ENCODE measurements around the gene TLE4.
"Not testable (repeated sequence)": the region's sequence is repeated elsewhere in the genome, so short reads cannot be mapped to it uniquely, and the experiment has no call there.

TLE4 gene

DNA sequence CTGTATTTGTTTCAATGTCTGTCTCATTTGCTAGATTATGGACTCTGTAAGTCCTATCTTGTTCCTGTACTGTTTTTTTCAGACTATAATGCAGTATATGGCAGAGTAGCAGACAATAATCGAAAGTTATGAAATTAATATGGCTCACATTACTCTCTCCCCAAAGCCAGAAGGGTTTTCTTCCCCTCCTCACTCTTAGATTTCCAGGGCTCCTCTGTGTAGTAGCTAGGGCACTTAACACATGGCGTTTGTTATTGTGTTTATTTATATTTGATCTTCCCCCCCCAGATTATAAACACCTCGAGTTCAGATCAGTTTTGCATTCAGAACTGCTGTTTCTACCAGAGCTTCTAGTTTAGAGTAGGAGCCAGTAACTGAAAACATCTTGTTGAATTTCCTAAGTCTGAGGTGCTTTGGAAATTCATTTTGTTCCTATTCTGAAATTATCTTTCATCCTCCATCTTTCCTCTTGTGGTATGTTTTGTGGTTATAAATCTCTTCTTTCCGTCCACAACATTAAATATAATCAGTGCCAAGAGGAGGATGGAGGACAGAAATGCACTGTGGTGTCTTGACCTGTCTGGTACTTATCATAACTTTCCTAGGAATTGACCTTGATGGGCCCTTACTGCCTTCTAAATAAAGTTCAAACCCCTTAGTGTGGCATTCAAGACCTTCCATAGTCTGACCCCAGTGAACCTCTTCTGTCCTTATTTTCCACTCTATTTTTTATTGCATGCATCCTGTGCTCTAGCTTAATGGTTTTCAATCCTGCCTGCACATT is 27.0 kb downstream of the TLE4 start:
- no peak for DNase-seq (ENCODE audit: extremely low read depth in 1 of 2, low read depth in 1 of 2)

DNA sequence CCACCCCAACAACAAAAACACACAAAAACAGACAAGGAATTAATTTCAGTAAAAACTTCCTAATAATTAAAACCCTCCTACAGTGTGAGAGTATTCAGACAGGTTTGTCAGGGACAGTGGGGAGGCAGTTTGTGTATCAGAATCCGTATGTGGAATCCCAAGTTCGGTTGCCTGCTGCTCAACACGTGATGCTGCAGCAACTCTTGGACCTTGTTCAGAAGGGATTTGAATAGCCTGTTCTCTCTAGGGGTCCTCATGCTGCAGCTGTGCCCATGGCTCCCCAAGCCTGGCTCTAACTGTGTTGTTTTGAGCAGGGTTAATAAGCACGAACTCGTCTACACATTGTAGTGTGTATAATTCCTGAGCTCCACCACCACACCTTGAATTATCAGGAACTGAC is 28.7 kb downstream of the TLE4 start:
- no peak for DNase-seq (ENCODE audit: extremely low read depth in 1 of 2, low read depth in 1 of 2)

DNA sequence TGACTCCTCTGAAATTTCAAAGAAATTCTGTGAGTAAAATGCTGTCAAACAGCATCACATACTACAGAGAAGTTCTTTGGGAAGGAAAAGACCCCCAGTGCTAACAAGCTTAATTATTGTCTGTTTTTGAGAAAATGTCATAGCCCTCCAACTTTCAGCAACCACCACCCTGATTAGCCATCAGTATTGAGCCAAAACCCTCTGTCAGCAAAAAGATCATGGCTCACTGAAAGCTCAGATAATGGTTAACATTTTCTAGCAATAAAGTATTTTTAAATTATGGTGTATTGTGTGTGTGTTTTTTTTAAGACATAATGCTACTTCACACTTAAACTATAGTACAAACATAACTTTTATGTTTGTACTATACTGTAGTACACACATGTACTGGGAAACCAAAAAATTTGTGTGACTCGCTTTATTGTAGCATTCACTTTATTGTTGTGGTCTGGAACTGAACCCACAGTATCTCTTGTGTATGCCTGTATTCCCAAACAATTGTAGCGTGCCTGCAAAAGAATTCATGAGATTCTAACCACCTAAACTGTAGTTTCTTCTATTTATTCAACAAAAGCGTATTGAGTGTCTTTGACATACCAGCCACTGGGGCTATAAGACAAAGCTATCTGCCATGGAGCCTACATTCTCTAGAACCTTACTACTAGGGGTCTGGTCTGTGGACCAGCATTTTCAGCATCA is 31.6 kb downstream of the TLE4 start:
- DNase-seq (ENCODE audit: extremely low read depth in 1 of 2, low read depth in 1 of 2): no peak

DNA sequence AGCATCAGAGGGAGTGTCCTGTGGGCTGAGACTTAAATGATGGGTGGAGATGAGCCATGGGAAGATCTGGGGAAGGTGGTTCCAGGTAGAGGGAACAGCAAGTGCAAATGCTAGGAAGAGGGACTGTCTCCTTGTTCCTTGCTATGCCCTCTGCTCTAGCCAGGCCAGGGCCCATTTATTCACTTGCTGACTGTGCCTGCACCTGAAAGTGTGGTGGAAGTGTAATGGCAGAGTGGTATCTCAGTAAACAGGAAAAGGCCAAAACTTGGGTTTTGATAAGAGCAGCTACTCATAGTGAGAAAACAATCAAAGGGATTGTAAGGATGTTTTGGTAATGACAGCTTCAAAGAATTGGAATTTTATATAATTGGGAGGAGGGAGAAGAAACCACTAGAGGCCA is 32.4 kb downstream of the TLE4 start:
- DNase-seq (ENCODE audit: extremely low read depth in 1 of 2, low read depth in 1 of 2): no peak

DNA sequence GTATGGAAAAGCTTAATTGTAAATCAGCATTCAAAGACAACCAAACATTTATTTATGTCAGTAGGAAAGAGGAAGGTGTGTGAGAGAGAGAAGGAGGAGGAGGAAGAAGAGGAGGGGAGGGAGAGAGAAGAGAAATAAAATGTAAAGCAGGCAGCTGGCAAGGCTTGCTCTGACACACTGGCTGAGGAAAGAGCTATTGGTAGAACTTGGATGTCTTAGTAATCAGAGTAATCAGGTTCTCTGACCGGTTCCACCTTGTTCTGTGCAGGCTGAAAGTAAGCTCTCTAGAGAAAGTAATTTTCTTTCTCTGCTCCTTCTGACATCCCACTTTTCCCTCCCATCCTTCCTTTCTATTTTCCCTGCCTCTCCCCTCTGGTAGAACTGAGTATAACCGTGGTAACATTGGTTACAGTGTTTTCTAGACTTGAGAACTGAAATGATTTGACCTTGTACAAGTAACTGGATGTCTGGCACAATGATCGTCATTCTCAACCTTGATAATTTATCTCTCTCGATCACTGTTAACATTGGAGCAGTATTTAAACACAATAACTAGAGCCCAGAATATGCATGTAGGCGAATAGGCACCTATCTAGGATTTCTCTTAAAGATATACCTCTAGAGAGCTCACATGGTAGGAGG is 33.3 kb downstream of the TLE4 start:
- DNase-seq (ENCODE audit: extremely low read depth in 1 of 2, low read depth in 1 of 2): no peak

DNA sequence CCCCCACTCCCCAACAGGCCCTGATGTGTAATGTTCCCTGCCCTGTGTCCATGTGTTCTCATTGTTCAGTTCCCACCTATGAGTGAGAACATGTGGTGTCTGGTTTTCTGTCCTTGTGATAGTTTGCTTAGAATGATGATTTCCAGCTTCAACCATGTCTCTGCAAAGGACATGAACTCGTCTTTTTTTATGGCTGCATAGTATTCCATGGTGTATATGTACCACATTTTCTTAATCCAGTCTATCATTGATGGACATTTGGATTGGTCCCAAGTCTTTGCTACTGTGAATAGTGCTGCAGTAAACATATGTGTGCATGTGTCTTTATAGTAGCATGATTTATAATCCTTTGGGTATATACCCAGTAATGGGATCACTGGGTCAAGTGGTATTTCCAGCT is 34.8 kb downstream of the TLE4 start:
- DNase-seq (ENCODE audit: extremely low read depth in 1 of 2, low read depth in 1 of 2): not testable (repeated sequence)

DNA sequence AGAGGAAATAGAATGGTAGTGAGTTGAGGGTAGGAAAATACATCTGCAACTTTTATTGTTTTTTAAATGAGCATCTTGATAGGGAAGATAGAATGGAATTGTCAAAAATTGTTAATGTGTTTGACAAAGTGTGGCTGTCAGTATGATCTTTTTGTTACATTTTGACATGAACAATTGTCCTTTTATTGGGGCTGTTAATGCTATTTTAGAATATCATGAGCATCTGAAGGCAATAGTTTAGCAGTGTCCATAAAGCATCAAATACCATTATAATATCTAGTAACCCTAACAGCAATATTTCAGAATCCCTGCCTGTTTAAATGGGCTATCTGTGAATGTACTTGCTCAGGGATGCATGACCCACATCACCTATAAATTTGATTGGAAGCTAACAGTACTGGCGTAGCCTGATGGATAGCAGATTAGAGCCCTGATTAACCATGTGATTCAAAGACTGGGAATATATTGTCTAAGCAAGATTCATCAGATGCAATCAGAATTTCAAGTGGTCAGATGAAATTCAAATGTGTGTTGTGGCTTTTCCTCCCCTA is 37.8 kb downstream of the TLE4 start:
- DNase-seq (ENCODE audit: extremely low read depth in 1 of 2, low read depth in 1 of 2): no peak

DNA sequence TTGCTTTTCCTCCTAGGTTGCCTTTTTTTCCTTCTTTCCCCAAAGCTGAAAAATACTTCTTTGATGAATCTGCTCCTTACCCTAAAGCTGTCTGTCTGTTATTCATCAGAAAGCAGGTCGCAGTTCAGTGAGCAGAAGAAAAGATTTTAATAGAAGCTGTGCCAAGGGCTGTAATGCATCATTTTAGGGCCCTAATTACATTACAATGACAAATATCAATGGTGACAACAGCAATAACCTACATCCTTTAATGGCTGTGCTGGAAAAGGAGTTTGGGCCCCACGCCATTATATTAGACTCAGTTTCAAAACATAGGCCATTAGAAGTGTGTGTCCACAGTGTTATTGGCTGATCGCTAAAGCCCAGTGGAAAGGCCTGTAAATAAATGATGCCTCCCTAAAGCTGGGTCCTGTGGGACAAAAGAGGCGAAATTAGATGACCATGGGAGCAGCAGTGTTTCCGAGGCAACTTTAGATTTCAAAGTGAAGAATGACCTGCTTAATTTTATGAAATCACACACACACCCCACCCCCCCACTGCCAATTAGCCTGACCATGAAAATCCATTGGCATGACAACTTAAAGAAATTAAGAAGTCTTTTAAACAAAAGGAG is 38.4 kb downstream of the TLE4 start:
- DNase-seq (ENCODE audit: extremely low read depth in 1 of 2, low read depth in 1 of 2): no peak

DNA sequence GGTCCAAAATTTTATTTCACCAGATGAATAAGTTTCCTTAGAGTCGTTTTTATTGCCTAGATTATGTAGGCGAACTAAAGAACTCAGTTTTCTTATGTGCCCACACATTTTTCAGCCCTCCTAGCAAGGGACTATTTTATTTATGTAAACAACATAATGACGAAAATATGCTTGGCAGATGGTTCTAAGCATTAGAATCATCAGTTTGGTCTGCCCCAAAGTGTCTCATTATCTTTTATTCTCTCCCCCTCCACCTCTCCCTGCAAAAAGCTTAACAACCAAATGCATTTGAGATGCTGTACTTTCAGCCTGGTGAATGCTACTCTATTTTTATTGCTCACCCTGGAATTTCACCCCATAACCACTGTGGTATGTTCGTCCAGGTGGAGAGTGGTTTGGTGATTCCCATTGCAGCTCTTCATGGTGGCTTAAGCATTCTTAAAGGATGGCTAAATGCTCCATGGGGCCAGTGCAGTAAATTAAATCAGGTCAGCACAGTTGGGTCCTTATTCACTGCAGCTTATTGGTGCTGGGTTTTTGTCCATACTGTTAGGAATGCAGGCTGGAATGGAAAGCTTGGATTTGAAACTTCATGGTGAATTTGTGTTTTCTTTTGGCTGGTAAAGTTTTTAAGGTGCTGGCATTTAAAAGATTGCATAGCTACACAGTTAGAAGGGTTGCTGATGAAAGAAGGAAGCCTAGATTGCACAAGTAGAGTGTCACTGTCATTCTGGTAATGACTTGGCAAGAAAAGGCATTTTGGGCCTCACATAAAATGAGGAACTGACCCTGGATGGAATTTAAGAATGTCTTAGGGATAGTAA is 39.2 kb downstream of the TLE4 start:
- no peak for DNase-seq (ENCODE audit: extremely low read depth in 1 of 2, low read depth in 1 of 2)

DNA sequence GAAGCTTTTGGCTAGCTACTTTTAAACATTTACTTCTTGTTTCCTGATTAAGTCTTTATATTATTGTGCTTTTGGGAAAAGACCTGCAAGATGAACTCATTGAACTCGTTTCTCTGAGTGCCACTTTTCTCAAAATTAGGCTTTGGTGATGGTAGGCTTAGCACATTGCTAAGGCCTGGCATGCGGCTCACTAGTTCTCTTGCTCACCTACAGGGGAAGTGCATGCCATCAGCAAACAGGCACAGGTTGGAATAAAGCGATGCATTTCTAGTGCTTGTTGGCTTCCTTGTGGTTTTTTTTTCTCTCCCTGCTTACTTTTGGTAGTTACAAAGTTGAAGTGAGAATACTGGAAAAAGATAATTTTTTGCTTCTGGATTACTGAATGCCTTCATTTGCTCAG is 41.4 kb downstream of the TLE4 start:
- no peak for DNase-seq (ENCODE audit: extremely low read depth in 1 of 2, low read depth in 1 of 2)

DNA sequence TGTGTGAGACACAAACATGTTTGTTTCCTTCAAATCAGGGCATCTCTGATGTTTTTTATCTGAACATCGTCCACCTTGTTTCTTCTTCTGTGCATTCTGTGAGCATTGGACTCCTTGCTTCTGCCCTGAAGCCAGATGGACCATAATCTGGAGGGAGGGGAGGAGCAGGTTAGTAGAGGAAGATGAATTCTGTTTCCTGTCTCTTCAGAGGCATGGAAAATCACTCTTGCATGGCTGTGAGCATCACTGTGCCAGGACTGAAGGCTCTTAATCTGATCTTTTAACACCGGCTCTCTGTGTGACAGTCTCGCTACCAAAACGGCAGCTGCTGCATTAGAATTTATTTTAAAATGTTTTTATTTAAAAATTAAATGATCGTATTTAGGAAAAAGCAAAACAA is 43.3 kb downstream of the TLE4 start:
- no peak for DNase-seq (ENCODE audit: extremely low read depth in 1 of 2, low read depth in 1 of 2)

DNA sequence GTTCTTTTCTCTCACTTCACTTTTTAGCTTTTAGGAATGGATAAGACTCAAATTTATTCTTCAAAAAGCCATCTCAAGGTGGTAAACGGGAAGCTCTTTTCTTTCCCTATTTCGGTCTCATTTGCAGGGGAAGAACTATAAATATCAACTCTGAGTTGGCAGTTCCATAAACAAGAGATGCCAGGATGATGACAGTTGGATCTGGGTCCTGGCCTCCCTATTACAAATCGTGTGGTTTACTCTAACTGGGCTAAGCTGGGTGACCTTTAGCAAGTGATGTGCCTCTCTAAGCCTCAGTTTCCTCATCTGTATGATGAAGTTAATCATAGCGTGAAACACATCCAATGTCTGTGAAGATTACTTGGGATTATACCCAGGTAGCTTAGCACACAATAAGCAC is 44.2 kb downstream of the TLE4 start:
- no peak for DNase-seq (ENCODE audit: extremely low read depth in 1 of 2, low read depth in 1 of 2)

DNA sequence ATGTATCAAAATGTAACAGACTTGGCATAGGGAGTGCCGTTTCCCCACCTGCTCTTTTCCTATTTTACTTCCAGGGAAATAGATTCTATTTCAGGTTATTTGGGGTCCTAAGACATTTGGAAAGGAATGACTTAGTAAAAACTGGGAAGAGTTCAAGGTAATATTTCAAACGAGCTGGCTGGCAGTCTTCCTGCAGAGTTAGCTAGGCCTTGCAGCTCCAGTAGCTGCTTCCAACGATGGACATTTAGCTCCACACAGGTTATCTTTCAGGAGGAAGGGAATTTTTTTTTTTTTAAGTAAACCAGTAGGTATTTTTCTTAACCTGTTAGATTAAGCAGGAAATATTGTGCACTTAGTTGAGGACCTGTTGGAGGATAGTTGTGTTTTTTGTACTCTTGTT is 45.2 kb downstream of the TLE4 start:
- no peak for DNase-seq (ENCODE audit: extremely low read depth in 1 of 2, low read depth in 1 of 2)

DNA sequence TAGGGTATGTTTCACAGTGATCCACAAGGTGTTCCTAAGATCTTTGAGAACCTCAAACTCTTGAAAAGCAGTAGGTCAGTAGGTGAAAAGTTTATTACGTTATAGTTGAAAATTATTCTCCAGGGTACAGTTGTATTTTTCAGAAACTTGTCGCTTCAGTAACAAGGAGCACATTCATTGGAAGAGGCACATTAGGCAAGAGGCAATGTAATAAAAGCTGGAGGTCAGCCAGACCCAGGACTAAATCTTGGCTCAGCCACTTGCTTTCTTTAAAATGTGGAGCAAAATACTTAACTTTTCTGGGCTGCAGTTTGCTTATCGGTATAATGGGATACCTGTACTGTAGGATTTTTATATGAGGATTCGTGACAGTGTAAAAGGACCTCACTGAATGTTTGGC is 45.6 kb downstream of the TLE4 start:
- no peak for DNase-seq (ENCODE audit: extremely low read depth in 1 of 2, low read depth in 1 of 2)

DNA sequence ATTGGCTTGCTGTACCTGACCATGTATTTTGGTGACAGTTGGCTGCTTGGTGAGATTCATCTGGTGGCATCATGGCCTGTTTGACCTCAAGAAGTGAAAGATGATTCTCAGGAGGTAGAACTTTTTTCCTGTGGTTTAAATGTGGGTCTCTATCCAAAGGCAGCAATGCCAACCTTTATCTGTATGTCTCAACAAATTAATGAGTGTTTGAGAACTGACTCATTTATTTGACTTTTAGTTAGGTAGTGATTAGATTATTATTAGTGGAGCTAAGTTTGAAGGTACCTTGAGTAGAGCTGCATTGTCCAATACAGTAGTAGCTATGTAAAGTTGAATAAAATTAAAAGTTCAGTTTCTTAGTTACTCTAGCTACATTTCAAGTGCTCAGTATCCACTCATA is 48.2 kb downstream of the TLE4 start:
- DNase-seq (ENCODE audit: extremely low read depth in 1 of 2, low read depth in 1 of 2): no peak

DNA sequence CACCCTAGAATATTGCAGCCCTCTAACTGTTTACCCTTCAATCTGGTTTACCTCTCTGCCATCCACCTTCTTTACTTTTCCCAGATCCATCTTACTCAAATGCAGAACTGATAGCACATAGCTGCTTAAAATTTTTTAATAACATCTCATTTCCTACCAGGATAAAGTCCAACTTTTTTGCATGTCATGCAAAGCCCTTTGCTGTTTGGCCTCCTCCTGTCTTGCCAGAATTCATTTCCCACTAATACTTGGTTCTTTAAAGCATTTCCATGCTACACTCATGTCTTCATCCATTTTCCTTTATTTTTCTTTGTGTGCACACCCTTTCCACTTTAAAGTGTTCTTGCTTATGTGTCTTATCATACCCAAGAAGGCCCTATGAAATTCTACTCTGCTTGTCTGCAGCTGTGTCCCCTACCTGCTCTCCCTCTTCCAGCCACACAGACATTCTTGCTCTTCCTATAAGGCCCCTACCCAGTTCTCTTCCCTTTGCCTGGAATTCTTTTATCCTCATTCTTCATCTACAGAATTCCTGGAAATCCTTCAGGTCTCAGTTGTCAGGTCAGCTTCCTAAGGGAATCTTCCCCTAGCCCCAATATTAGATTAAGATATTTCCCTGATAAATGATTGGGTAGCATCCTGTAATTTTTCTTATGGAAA is 50.3 kb downstream of the TLE4 start:
- no peak for DNase-seq (ENCODE audit: extremely low read depth in 1 of 2, low read depth in 1 of 2)

DNA sequence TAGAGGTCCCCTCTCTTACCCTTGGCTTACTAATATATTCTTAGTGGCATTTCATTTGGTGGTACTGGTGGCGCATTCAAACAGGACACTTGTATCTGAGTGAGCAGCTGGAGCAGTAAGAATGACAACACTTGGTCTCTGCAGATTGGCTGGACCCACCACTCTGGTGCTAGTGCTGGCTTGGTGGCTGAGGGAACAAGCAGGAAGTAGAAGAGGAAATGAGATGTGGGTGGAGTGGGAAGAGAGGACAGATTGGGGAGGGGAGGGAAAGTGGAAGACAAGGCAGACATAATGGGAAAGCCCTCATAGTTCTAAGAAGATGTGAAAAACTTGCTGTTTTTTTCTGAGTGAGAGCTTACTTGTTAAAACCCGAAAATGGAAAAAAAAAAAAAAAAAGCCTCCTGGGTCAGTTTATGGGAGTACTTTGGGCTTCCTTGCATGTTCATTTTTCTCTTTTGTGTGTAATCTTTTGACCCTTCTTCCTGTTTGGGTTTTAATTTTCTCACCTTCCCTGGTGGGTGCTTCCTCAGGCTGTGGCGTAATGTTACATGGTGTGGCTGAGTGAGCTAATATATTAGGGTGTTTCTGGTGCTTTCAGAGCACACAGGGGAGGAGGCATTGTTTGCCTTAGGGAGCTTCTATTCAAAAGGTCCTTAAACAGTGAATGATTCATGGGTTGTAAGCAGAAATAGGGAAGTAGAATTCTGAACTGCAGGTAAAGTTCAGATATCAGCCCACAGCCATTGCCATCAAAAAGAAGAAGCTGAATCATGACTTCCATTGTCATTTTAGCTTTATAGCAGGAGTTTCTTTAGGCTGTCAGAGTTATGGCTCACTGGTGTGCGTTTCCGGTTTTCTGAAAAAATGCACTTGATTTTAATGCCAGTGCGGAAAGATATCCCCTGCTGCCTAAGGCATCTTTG is 52.3 kb downstream of the TLE4 start:
- DNase-seq (ENCODE audit: extremely low read depth in 1 of 2, low read depth in 1 of 2): peak; percentile 20 to 25

DNA sequence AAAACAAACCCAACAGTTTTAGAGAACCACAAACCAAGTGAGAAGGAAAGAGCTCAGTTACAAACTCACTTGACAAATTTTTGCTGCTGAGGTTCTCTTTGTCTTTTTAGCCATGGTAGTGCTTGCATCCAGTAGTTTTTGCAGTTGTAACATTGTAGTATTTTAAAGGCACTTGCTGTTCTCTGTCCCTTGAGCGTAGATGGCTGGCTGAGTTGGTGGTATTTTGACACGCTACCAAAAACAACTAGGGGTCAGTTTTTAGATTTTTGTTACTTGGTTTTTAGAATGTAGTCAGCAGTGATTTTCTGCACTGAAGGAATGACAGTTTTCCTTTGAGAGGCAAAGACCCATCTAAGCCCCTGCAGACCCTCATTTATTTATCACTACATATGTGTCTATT is 58.0 kb downstream of the TLE4 start:
- DNase-seq (ENCODE audit: extremely low read depth in 1 of 2, low read depth in 1 of 2): no peak
